Neuronal stem cell (in vitro differentiated cells): ENCODE data around the gene JCAD.

Experiments
- DNase-seq: peaks from one replicate; pipeline ENCODE4 v3.0.0-alpha.2; 2013; ENCODE audit warnings: low spot score
- H2AFZ ChIP-seq: one replicate; pipeline ENCODE4 v1.6.1; 2013; ENCODE audit warnings: mild to moderate bottlenecking, low read length, inconsistent platforms
- H2AK5ac ChIP-seq: 2 replicates; pipeline ENCODE4 v1.6.1; 2013; ENCODE audit warnings: low read depth, mild to moderate bottlenecking, inconsistent platforms, low read length, moderate library complexity, mixed read lengths
- H2BK120ac ChIP-seq: 2 replicates; pipeline ENCODE4 v1.6.1; 2013; ENCODE audit warnings: low read depth, mild to moderate bottlenecking, inconsistent platforms, low read length, moderate library complexity, mixed read lengths
- H2BK12ac ChIP-seq: one replicate; pipeline ENCODE4 v1.6.1; 2013; ENCODE audit warnings: low read length, inconsistent platforms
- H2BK15ac ChIP-seq: 2 replicates; pipeline ENCODE4 v1.6.1; 2013; ENCODE audit warnings: mild to moderate bottlenecking, low read length, inconsistent platforms, mixed read lengths
- H2BK5ac ChIP-seq: one replicate; pipeline ENCODE4 v1.6.1; 2013; ENCODE audit warnings: inconsistent platforms, mild to moderate bottlenecking, low read length, moderate library complexity
- H3K14ac ChIP-seq: one replicate; pipeline ENCODE4 v1.6.1; 2013; ENCODE audit warnings: low read length, inconsistent platforms
- H3K18ac ChIP-seq: 2 replicates; pipeline ENCODE4 v1.6.1; 2013; ENCODE audit warnings: low read length, inconsistent platforms
- H3K23ac ChIP-seq: 2 replicates; pipeline ENCODE4 v1.6.1; 2013; ENCODE audit warnings: low read depth, mild to moderate bottlenecking, mixed read lengths, low read length, inconsistent platforms; ENCODE audit not compliant: poor library complexity
- H3K27ac ChIP-seq: replicated peaks from 3 replicates; pipeline ENCODE4 v1.5.1; 2013; ENCODE audit warnings: low read length, inconsistent platforms
- H3K27me3 ChIP-seq, 3 experiments: 2 replicates each; pipeline ENCODE4 v1.6.1; 2013; ENCODE audit warnings: low read length in 3 of 3, mild to moderate bottlenecking in 2 of 3, inconsistent platforms in 1 of 3, low read depth in 1 of 3, mixed read lengths in 1 of 3, moderate library complexity in 1 of 3; ENCODE audit not compliant: control insufficient read depth in 3 of 3, insufficient read depth in 3 of 3
- H3K36me3 ChIP-seq, 2 donors: replicated peaks in 1 of 2; 2 replicates each; pipeline ENCODE4 v1.6.1; 2013; ENCODE audit warnings: low read length in 2 of 2; ENCODE audit not compliant: control insufficient read depth in 2 of 2, insufficient read depth in 2 of 2
- H3K4ac ChIP-seq: 2 replicates; pipeline ENCODE4 v1.6.1; 2013; ENCODE audit warnings: inconsistent platforms, mild to moderate bottlenecking, low read length, moderate library complexity
- H3K4me1 ChIP-seq, 2 donors: 1 replicate in 1 of 2; 2 replicates in 1 of 2; pipeline ENCODE4 v1.6.1; 2013; ENCODE audit warnings: low read length in 2 of 2, low read depth in 1 of 2; ENCODE audit not compliant: control insufficient read depth in 2 of 2, insufficient read depth in 1 of 2
- H3K4me2 ChIP-seq: one replicate; pipeline ENCODE4 v1.6.1; 2013; ENCODE audit warnings: mild to moderate bottlenecking, low read length, inconsistent platforms; ENCODE audit not compliant: insufficient read depth, poor library complexity, severe bottlenecking
- H3K4me3 ChIP-seq, 2 donors: 2 replicates each; pipeline ENCODE4 v1.5.1; 2013; ENCODE audit warnings: low read length in 2 of 2, mild to moderate bottlenecking in 2 of 2, inconsistent platforms in 1 of 2, moderate library complexity in 1 of 2
- H3K79me1 ChIP-seq: one replicate; pipeline ENCODE4 v1.6.1; 2013; ENCODE audit warnings: low read depth, mild to moderate bottlenecking, inconsistent platforms, low read length, moderate library complexity
- H3K9ac ChIP-seq: one replicate; pipeline ENCODE4 v1.6.1; 2013; ENCODE audit warnings: mild to moderate bottlenecking, low read depth, low read length, inconsistent platforms; ENCODE audit not compliant: poor library complexity
- H3K9me3 ChIP-seq, 2 donors: replicated peaks in 1 of 2; 2 replicates each; pipeline versions ENCODE3 to v1.6.1; 2013; ENCODE audit warnings: low read length in 2 of 2, mild to moderate bottlenecking in 2 of 2, inconsistent platforms in 1 of 2, low read depth in 1 of 2, mixed read lengths in 1 of 2, moderate library complexity in 1 of 2; ENCODE audit not compliant: control insufficient read depth in 2 of 2, insufficient read depth in 1 of 2
- H4K8ac ChIP-seq: one replicate; pipeline ENCODE4 v1.6.1; 2013; ENCODE audit warnings: low read depth, mild to moderate bottlenecking, inconsistent platforms, low read length, moderate library complexity
- H4K91ac ChIP-seq: one replicate; pipeline ENCODE4 v1.6.1; 2013; ENCODE audit warnings: low read length, low read depth, mild to moderate bottlenecking, inconsistent platforms; ENCODE audit not compliant: poor library complexity
- WGBS, 2 donors: extraction: QIAGEN DNeasy Blood & Tissue Kit; methylation state at CpG; one replicate each; pipeline ENCODE4 v1.1.7; 2013; ENCODE audit warnings: missing lambda C conversion rate in 2 of 2, mixed read lengths in 1 of 2; ENCODE audit not compliant: insufficient read length in 2 of 2, insufficient replicate concordance in 1 of 2; ENCODE audit errors: extremely low coverage in 2 of 2; 5-methylcytosine and 5-hydroxymethylcytosine counted together

JCAD gene

DNA sequence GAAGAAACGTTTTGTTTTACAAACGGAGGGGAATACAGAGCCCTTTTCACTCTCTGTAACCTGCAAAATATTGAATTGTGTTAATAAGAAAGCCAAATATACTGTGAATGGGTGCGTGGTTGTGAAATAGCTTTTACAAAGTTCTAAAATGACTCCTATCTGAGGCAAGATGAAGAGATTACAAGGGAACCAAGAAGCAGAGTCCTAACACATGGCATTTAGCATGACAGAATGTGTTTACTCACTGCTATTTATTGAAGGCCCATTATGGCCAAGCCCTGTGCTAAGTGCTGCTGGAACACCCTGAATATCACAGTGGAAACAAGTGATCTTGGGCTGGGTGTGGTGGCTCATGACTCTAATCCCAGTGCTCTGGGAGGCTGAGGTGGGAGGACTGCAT is 12.9 kb downstream of the JCAD start:
- peaks cover 8 to 12% of the 10 kb centered on the region in 2 donors for H3K4me1 ChIP-seq
- H3K36me3 ChIP-seq: no peaks in the 10 kb centered on the region
- H2BK15ac ChIP-seq: no peak overlapping the region
- no CpG with 5 or more reads among the region's 3 CpGs for WGBS, 2 donors
- H3K27ac ChIP-seq: no peak overlapping the region
- H3K9ac ChIP-seq: no peak overlapping the region
- H2BK12ac ChIP-seq: no peak overlapping the region
- H3K4me2 ChIP-seq: no peak overlapping the region
- no peak overlapping the region for H2AK5ac ChIP-seq
- no peak overlapping the region for H2AFZ ChIP-seq
- no peak for DNase-seq
- H2BK5ac ChIP-seq: no peak overlapping the region
- no peak overlapping the region for H2BK120ac ChIP-seq
- H3K9me3 ChIP-seq: no peaks in the 10 kb centered on the region
- no peak overlapping the region for H3K23ac ChIP-seq
- H3K79me1 ChIP-seq: no peaks in the 10 kb centered on the region
- H3K14ac ChIP-seq: no peak overlapping the region
- no peaks in the 10 kb centered on the region for H3K27me3 ChIP-seq
- no peak overlapping the region for H3K18ac ChIP-seq
- H3K4me3 ChIP-seq: no peak overlapping the region
- no peak overlapping the region for H3K4ac ChIP-seq
- no peak overlapping the region for H4K91ac ChIP-seq
- no peak overlapping the region for H4K8ac ChIP-seq

- no peaks in the 10 kb centered on the region for H3K9me3 ChIP-seq
- peaks cover 8 to 12% of the 10 kb centered on the region in 2 donors for H3K4me1 ChIP-seq
- H3K4me2 ChIP-seq: no peak overlapping the region
- no peak for DNase-seq
- no peaks in the 10 kb centered on the region for H3K79me1 ChIP-seq
- H2BK15ac ChIP-seq: no peak overlapping the region
- no CpG with 5 or more reads among the region's 7 CpGs for WGBS, 2 donors
- H3K14ac ChIP-seq: no peak overlapping the region
- no peak overlapping the region for H2BK5ac ChIP-seq
- no peak overlapping the region for H2BK120ac ChIP-seq
- H3K27me3 ChIP-seq: no peaks in the 10 kb centered on the region
- H3K27ac ChIP-seq: no peak overlapping the region
- H2AK5ac ChIP-seq: no peak overlapping the region
- H3K18ac ChIP-seq: no peak overlapping the region
- no peaks in the 10 kb centered on the region for H3K36me3 ChIP-seq
- no peak overlapping the region for H3K9ac ChIP-seq
- H2AFZ ChIP-seq: no peak overlapping the region
- no peak overlapping the region for H4K8ac ChIP-seq
- H3K4ac ChIP-seq: no peak overlapping the region
- no peak overlapping the region for H3K23ac ChIP-seq
- H2BK12ac ChIP-seq: no peak overlapping the region
- H3K4me3 ChIP-seq: no peak overlapping the region
- H4K91ac ChIP-seq: no peak overlapping the region
Observed at GRCh38 chr10:30045961-30046360, 13.4 kb downstream of the JCAD start.

DNA sequence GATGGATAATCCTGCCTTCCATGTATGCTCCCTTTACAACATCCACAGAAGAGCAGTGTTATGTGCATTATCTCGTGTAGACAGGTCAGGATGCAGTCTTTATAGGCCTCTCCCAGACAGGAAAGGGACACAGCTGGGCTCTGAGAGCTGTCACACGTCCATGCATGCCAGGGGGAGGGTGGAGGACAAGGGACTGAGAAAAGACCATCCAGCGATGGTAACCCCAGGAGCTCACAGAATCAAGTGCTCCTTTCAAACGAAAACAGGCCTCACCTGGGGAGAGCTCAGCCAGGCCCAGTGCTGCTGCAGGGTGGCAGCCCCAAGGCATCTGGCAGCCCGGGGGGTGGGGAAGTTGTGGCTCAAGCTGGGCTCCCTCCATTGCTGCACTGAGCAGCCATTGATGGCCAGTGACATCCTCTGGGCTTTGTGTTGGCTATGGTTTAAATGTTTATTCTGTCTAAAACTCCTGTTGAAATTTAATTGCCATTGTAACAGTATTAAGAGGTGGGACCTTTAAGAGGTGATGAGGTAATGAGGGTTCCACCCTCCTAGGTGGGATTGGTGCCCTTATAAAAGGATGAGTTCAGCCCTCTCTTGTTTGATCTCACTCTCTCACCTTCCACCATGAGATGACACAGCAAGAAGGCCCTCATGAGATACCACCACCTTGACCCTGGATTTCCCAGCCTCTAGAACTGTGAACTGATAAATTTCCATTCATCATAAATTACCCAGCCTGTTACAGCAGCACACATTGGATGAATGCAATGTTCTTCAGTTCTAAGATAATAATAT is 15.7 kb downstream of the JCAD start:
- Histone ChIP-seq H3K4ac (no peak overlapping the region), H3K14ac (no peak overlapping the region), H3K27me3 (no peaks in the 10 kb centered on the region), H3K79me1 (no peaks in the 10 kb centered on the region), H3K9ac (no peak overlapping the region), H3K4me3 (no peak overlapping the region), H2BK120ac (no peak overlapping the region), H2AK5ac (no peak overlapping the region), H3K27ac (no peak overlapping the region), H2AFZ (no peak overlapping the region), H3K18ac (no peak overlapping the region), H3K23ac (no peak overlapping the region), H2BK12ac (no peak overlapping the region), H4K91ac (no peak overlapping the region), H2BK5ac (no peak overlapping the region), H3K4me1 (peaks cover 0 to 1% of the 10 kb centered on the region in 2 donors), H2BK15ac (no peak overlapping the region), H3K36me3 (peaks cover 0 to 4% of the 10 kb centered on the region in 2 donors), H3K9me3 (no peaks in the 10 kb centered on the region), H4K8ac (no peak overlapping the region), H3K4me2 (no peak overlapping the region)
- no CpG with 5 or more reads among the region's 5 CpGs for WGBS, 2 donors
- no peak for DNase-seq

- H3K18ac ChIP-seq: no peak overlapping the region
- no peak overlapping the region for H2AK5ac ChIP-seq
- no peak for DNase-seq
- no peak overlapping the region for H2BK5ac ChIP-seq
- peaks cover 0 to 1% of the 10 kb centered on the region in 2 donors for H3K4me1 ChIP-seq
- no peak overlapping the region for H2BK15ac ChIP-seq
- no peak overlapping the region for H4K91ac ChIP-seq
- H3K14ac ChIP-seq: no peak overlapping the region
- H3K79me1 ChIP-seq: no peaks in the 10 kb centered on the region
- no peak overlapping the region for H2BK120ac ChIP-seq
- no peak overlapping the region for H3K23ac ChIP-seq
- H3K4me3 ChIP-seq: no peak overlapping the region
- no peak overlapping the region for H3K27ac ChIP-seq
- no peaks in the 10 kb centered on the region for H3K27me3 ChIP-seq
- H3K9ac ChIP-seq: no peak overlapping the region
- peaks cover 0 to 4% of the 10 kb centered on the region in 2 donors for H3K36me3 ChIP-seq
- no peak overlapping the region for H3K4me2 ChIP-seq
- WGBS, 2 donors: no CpG with 5 or more reads among the region's 3 CpGs
- H4K8ac ChIP-seq: no peak overlapping the region
- H2AFZ ChIP-seq: no peak overlapping the region
- no peak overlapping the region for H2BK12ac ChIP-seq
- no peak overlapping the region for H3K4ac ChIP-seq
- no peaks in the 10 kb centered on the region for H3K9me3 ChIP-seq
Observed at GRCh38 chr10:30042820-30043219, 16.6 kb downstream of the JCAD start.
